Activated T-cell treated with anti-CD3 and anti-CD28 coated beads for 24 hours (primary cell): ENCODE data around the gene ZC2HC1B.
A peak's percentile ranks its signal among the peaks of the same experiment; 100 is the strongest.
"Not testable (repeated sequence)": the region's sequence is repeated elsewhere in the genome, so short reads cannot be mapped to it uniquely, and the experiment has no call there.

Experiments
- DNase-seq: peaks from one replicate; pipeline ENCODE4 v3.0.0-alpha.2; 2020; ENCODE audit warnings: low read depth

Gene ZC2HC1B, protein sequence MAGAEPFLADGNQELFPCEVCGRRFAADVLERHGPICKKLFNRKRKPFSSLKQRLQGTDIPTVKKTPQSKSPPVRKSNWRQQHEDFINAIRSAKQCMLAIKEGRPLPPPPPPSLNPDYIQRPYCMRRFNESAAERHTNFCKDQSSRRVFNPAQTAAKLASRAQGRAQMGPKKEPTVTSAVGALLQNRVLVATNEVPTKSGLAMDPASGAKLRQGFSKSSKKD

GRCh38 chr6:143864234-143864633 is at the start of gene ZC2HC1B:
Gene ZC2HC1B, plus strand, starts transcription at chr6:143864474. Its CDS starts 66 bp downstream, at chr6:143864540.
- no peak for DNase-seq

DNA sequence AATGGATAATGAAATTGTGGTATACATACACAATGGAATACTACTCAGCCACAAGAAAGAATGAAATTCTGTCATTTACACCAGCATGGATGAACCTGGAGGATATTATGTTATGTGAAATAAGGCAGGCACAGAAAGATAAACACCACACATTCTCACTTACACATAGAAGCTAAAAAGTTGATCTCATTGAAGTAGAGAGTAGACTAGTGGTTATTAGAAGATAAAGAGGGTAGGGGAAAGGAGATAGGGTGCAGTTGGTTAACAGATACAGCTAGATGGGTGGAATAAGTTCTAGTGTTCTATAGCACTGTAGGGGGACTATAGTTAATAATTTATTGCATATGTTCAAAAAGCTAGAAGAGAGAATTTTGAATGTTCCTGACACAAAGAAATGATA is 46.7 kb upstream of the ZC2HC1B start:
- no peak for DNase-seq

GRCh38 chr6:143821359-143821758 is 42.9 kb upstream of the ZC2HC1B start:
- DNase-seq = no peak

- no peak for DNase-seq
These were observed 41.7 kb upstream of the ZC2HC1B start for GRCh38 chr6:143822584-143823024.

- DNase-seq = no peak
These were observed 40.7 kb upstream of the ZC2HC1B start for GRCh38 chr6:143823548-143823947.

DNA sequence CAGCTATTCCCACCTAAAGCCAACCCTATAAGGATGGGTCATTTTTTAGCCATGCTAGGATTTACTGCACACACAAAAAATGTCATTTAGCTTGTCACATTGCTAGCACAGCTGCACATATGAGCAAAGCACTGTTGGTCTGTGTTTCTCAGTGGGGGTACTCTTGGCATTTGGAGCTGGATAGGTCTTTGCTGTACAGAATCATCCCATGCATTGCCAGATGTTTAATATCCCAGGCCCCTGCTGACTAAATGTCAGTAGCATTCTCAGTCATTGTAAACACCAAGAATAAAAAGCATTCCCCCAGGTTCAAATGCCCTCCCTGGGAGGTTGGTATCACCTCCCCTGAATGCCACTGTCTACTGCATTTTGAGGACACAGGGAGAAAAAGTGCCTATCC is 35.7 kb upstream of the ZC2HC1B start:
- no peak for DNase-seq

DNA sequence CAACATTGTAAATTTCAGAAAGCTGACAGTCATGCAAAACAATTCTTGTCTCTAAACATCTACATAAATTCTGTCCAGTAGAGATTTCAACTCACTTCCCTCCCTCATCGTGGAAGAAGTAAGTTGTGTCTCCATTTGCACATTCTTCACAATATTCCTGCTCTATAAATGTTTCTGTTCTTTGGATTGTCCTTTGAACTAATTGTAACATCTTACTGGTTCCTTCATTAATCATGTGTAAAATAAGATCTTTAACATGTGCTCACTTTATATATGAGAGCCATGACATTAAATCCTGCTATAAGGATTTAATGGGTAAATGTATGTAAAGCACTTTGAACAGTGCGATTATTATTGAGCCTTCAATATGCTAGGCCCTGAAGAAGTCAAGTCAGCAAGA is 28.1 kb upstream of the ZC2HC1B start:
- DNase-seq = no peak

- no peak for DNase-seq
These were observed 25.9 kb upstream of the ZC2HC1B start for GRCh38 chr6:143838395-143838794.

- no peak for DNase-seq
These were observed 25.1 kb upstream of the ZC2HC1B start for GRCh38 chr6:143839196-143839595.

DNA sequence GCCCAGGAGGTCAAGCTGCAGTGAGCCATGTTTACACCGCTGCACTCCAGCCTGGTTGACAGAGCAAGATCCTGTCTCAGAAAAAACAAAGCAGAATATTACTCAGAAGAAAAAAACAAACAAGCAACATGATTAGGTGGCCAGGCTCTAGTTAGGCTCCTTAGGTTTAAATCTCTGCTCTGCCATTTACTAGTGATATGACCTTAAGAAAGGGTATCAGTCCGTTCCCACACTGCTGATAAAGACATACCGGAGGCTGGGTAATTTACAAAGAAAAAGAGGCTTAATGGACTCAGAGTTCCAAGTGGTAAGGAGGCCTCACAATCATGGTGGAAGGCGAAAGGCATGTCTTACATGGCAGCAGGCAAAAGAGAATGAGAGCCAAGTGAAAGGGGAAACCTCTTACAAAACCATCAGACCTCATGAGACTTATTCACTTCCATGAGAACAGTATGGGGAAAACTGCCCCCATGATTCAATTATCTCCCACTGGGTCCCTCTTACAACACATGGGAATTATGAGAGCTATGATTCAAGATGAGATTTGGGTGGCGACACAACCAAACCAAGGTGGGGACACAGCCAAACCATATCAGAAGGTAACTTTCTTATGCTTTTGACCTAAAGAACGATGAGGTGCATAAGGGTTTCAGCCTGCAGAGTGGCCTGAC is 23.5 kb upstream of the ZC2HC1B start:
- no peak for DNase-seq

DNA sequence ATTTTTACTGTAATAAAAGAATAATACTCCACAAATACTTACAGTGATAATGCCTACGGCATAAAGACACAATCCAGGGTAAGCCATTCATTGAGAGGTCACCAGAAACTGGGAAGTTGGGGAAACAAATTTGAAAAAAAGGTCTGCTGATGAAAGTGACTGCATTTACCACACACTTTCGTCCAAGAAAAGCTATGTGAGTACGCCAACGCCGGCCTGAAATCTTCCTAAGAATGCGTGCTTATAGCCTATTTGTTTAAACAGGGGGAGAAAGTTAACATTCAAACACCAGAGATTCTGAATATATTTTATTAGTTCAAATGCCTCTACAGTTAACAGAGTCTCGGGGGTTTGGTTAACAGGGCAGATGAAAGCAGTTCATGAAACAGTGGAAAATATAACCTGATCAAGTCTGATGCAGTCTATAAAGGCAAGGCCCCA is 21.8 kb upstream of the ZC2HC1B start:
- DNase-seq = no peak

DNA sequence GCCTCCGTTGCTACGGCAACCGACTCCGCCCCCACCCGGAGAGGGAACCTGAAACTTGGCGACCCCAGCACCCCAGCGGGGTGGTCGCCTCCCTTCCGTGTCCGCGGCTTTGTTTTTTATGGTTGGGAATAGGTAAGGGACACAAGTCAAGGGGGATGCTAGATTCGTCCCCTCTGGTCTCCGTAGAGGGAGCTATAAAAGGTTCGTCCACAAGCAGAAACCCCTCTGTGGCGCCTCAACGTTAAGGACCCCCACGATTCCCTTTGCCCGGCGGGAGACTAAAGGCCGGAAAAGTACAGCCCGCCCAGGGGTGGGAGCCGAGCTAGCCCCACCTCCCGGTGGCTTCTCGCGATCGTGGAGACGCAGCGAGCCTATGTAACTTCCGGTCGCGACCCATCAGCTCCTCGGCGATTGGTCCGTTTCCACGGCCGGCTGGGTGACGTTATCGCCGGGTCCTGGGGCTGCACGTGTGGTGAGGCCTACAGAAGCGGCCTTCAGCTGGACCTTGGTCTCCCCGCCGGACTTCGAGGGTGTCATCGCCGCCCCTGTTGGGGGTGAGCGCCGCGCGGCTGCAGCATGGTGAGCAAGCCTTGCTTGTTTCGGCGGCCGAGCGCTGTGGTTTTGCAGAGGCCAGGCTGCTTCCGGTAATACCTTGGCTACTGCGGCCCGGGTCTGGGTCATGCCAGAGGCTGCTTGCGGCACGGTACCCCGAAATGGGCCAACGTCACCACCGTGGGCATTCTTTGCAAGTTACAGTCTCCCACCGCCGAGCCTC is 21.2 kb upstream of the ZC2HC1B start, which contains the start of gene LTV1:
Gene LTV1 (plus strand): TSS at position 437 of the 775 bp plus-strand sequence. CDS start 140 bp downstream, at position 577.
- DNase-seq = peak; percentile 90

DNA sequence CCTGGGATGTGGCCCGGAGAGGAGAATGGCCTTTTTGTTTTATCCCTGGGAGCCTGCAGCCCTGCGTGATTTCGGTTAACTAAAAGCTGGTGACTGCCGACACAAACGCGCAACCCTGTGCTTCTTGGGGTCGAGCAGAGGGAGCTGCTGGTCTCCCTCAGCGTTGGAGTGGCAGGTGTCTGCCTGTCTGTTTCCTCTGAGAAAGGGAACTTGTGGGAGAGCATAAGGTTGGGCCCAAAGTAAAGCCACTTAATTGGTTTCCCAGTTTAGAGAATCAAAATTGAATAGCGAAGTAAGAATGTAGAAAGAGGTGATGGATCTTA is 20.6 kb upstream of the ZC2HC1B start:
- peak; percentile 3 for DNase-seq

DNA sequence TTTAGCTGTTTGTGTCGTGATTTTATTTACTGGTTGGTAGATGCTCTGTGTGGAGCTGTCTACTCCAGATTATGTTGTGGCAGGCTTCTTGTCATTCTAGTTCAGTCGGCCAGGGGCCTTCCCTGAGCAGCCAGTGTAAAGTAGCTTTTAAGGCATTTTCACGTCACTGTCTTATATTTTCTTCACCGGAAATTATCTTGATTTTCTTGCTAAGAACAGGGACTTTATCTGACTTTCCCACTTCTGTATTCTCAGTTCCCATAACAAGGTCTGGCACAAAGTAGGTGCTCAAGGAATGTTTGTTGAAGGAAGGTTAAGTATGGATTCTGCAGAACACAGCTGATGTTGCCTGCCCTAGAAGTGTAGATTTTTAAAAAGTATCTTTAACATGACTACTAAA is 20.3 kb upstream of the ZC2HC1B start:
- no peak for DNase-seq

DNA sequence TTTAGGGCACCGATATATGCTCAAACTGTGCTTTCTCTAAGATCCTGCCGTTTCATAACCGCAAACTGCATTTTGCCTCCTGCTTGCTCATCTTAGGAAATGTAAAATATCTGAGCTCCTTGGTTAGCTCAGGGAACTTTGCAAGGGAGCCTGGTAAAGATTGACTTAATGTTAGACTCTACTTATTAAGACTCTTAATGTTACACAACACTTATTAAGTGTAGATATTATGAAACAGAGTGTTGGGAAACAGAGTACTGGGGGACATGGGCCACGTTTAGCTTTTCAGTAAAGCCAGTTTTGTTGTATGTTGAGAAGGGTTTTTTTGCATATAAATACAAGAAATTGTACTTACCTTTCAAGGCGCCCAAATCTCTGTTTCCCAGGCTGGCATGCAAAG is 19.2 kb upstream of the ZC2HC1B start:
- no peak for DNase-seq

GRCh38 chr6:143851706-143852105 is 12.6 kb upstream of the ZC2HC1B start:
- not testable (repeated sequence) for DNase-seq

DNA sequence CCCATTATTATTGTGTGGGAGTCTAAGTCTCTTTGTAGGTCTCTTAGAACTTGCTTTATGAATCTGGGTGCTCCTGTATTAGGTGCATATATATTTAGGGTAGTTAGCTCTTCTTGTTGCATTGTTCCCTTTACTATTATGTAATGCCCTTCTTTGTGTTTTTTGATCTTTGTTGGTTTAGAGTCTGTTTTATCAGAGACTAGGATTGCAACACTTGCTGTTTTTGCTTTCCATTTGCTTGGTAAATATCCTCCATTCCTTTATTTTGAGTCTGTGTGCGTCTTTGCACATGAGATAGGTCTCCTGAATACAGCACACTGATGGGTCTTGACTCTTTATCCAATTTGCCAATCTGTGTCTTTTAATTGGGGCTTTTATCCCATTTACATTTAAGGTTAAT is 9.2 kb upstream of the ZC2HC1B start:
- not testable (repeated sequence) for DNase-seq

DNA sequence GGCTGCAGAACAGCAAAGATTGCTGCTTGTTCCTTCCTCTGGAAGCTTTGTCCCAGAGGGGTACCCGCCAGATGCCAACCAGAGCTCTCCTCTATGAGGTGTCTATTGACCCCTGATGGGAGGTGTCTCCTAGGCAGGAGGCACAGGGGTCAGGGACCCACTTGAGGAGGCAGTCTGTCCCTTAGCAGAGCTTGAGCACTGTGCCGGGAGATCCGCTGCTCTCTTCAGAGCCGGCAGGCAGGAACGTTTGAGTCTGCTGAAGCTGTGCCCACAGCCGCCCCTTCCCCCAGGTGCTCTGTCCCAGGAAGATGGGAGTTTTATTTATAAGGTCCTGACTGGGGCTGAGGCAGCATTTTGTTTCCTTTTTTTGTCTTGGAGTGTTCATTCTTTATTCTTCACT is 7.5 kb upstream of the ZC2HC1B start:
- DNase-seq = not testable (repeated sequence)

DNA sequence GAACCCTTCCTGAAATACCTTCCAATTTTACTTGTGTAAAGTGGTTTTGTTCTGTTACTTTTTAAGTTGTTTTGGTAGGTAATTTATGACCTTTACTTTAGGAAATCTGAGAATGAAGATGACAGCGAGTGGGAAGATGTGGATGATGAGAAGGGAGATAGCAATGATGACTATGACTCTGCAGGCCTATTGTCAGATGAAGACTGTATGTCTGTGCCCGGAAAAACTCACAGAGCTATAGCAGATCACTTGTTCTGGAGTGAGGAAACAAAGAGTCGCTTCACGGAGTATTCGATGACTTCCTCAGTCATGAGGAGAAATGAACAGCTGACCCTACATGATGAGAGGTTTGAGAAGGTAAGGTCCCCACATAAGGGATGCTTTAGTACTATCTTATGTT is 6.6 kb upstream of the ZC2HC1B start:
- no peak for DNase-seq

- DNase-seq = no peak
These were observed 4.2 kb upstream of the ZC2HC1B start for GRCh38 chr6:143859891-143860660.

DNA sequence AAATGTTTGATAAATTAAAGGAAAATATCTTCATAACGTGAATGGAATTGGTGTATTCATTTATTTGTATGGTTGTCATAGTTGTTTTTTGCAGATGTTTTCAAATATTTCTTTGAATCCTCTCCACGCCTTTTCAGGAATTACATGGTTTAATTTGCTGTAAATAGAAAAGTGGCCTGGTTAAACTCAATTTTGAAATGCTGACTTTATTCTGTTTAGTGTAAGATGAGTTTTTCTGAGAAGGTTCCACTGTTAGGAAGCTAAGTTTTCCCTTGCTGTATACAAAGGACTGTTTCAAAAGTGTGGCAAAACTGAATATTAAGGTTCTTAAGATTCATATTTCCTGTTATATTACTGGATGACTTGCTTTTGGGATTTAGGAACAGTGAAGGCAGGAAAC is 503 bp upstream of the ZC2HC1B start:
- no peak for DNase-seq

GRCh38 chr6:143867236-143867635 is 3.0 kb downstream of the ZC2HC1B start:
- DNase-seq = no peak
